ENCODE results near the gene FSTL5. TPM values are rescaled to one million over a fixed set of nuclear protein-coding genes. Genes with fewer than 3 reads are reported as not detected.

Gene FSTL5
- total RNA-seq, 1 experiment from 2014 or later: not detected

GRCh38 chr4:161359491-161359890 is 804.3 kb downstream of the FSTL5 start:
- Histone ChIP-seq H3K79me2 (ENCODE audit: insufficient read depth, low read length) (no peaks in the 10 kb centered on the region), H2BK15ac (ENCODE audit: low read depth, low read length) (no peak overlapping the region)

More at GRCh38 chr4:161359491-161359890, 804.3 kb downstream of the FSTL5 start:
- no peak overlapping the region for H3K18ac ChIP-seq (ENCODE audit: insufficient read length, low read depth, low read length)
- Mint-ChIP-seq H3K36me3 (ENCODE audit: insufficient read depth in 1 of 3, low read depth in 3 of 3) (no peaks in the 10 kb centered on the region), H3K9me3 (no peaks in the 10 kb centered on the region), H3K27ac (no peak overlapping the region), H3K4me3 (no peak overlapping the region), H3K27me3 (ENCODE audit: low read depth) (no peaks in the 10 kb centered on the region; the same call in 1 of the 2 replicates), H3K4me1 (no peaks in the 10 kb centered on the region)
- H3K4me1 ChIP-seq (ENCODE audit: insufficient read depth, low read length): no peaks in the 10 kb centered on the region
- H2BK20ac ChIP-seq (ENCODE audit: low read depth, low read length, poor library complexity, severe bottlenecking): no peak overlapping the region
- no CpG with 5 or more reads among the region's 2 CpGs for WGBS (ENCODE audit: extremely low coverage, insufficient read length, low lambda C conversion rate)
- H3K4ac ChIP-seq (ENCODE audit: low read depth, low read length): no peak overlapping the region
- no peaks in the 10 kb centered on the region for H3K23me2 ChIP-seq (ENCODE audit: insufficient read length, low read depth, low read length, poor library complexity, severe bottlenecking)
- H4K5ac ChIP-seq (ENCODE audit: insufficient read length, low read depth, low read length): no peak overlapping the region
- no peaks in the 10 kb centered on the region for H3K79me1 ChIP-seq (ENCODE audit: insufficient read depth, low read depth, low read length, poor library complexity, severe bottlenecking)
- no peaks in the 10 kb centered on the region for H3K9me3 ChIP-seq (ENCODE audit: control insufficient read depth, low read depth, low read length)
- H4K8ac ChIP-seq (replicated peaks; ENCODE audit: insufficient read length, low read depth, low read length): no peak overlapping the region
- no peak overlapping the region for H3K23ac ChIP-seq (ENCODE audit: insufficient read length, low read depth, low read length)
- no peak for DNase-seq
- no peak overlapping the region for H3T11ph ChIP-seq (ENCODE audit: low read length)
- no peak overlapping the region for H2AK5ac ChIP-seq (ENCODE audit: insufficient read length, low read length)
- H3K4me2 ChIP-seq (ENCODE audit: insufficient read depth, insufficient read length, low read length): no peak overlapping the region
- TF ChIP-seq CTCF (conservative IDR thresholded peaks at IDR 0.05): no peak
- H2BK120ac ChIP-seq (ENCODE audit: low read depth, low read length, poor library complexity, severe bottlenecking): no peak overlapping the region
- H2BK5ac ChIP-seq (ENCODE audit: insufficient read length, low read length): no peak overlapping the region
- H3K14ac ChIP-seq (ENCODE audit: insufficient read depth, low read length): no peak overlapping the region
- no peak overlapping the region for H2AFZ ChIP-seq (ENCODE audit: low read length)
- no peak overlapping the region for H3K27ac ChIP-seq (ENCODE audit: insufficient read length, low read depth, low read length)
- no peak overlapping the region for H2BK12ac ChIP-seq (ENCODE audit: insufficient read length, low read depth, low read length)
- no peak overlapping the region for H4K91ac ChIP-seq (ENCODE audit: insufficient read length, low read depth, low read length)
- H3K27me3 ChIP-seq (ENCODE audit: insufficient read depth, low read length): no peaks in the 10 kb centered on the region
- H3K56ac ChIP-seq (ENCODE audit: insufficient read length, low read depth, low read length): no peak overlapping the region
- H4K20me1 ChIP-seq (ENCODE audit: control insufficient read depth, insufficient read depth, insufficient read length): no peaks in the 10 kb centered on the region
- no peak overlapping the region for H3K9ac ChIP-seq (ENCODE audit: extremely low read depth, insufficient read length, low read length)

Measured in H9 (cell line).